Measurements from ENCODE around the gene SRPK2. TPM values are rescaled to one million over a fixed set of nuclear protein-coding genes. Genes with fewer than 3 reads are reported as not detected.

The SRPK2 gene
- total and polyA plus RNA-seq, 2 of the 8 experiments (the other 6 are each of a cell fraction or from before 2014, with no cell fraction given): 10.0 to 47.1 TPM

DNA sequence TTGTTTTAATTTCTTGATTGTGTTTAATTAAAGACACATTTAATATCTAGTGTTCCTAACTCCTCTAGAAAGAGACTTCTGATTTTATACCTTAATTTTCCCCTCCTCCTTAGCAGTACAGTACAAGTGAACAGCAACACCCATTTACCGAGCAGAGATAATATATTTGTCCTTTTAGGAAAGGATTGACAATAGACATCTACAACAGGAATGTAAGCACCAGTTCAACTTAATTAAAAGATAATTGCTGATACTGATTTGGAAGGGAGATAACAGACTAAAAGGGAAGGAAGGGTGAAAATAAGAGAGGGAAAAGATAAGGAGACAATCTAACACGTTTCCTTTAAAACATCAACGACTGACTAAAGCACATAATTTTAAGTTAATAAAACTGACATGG, 119.3 kb downstream of the SRPK2 start:
- Histone ChIP-seq H4K20me1 (replicated peaks in 1 of 2; ENCODE audit: control insufficient read depth in 1 of 2, insufficient read depth in 2 of 2, low read length in 2 of 2) (no peaks in the 10 kb centered on the region), H3K23me2 (ENCODE audit: low read depth, low read length) (no peaks in the 10 kb centered on the region), H3K79me2 (ENCODE audit: control insufficient read depth in 1 of 2, insufficient read depth in 2 of 2, low read length in 2 of 2) (peaks cover 0 to 55% of the 10 kb centered on the region in 2 experiments; a peak in 2 of 4 replicates), H3K23ac (ENCODE audit: insufficient read length) (no peak overlapping the region), H3K27me3 (replicated peaks in 1 of 4; ENCODE audit: control insufficient read depth in 3 of 4, extremely low read depth in 1 of 4, insufficient read depth in 3 of 4, low read length in 3 of 4) (no peaks in the 10 kb centered on the region), H2AK5ac (ENCODE audit: low read depth, low read length) (no peak overlapping the region), H3K18ac (ENCODE audit: extremely low read depth, low read length) (no peak overlapping the region), H3K9ac (replicated peaks in 1 of 4; ENCODE audit: extremely low read depth in 1 of 4, low read depth in 3 of 4, low read length in 3 of 4) (no peak overlapping the region), H4K91ac (replicated peaks; ENCODE audit: insufficient read length, low read length) (no peak overlapping the region), H4K5ac (ENCODE audit: insufficient read length, low read depth, low read length) (no peak overlapping the region), H3K4me3 (ENCODE audit: extremely low read depth in 1 of 4, insufficient read depth in 2 of 4, low read depth in 3 of 4, low read length in 4 of 4) (no peak overlapping the region), H3K14ac (ENCODE audit: insufficient read length) (no peak overlapping the region), H3K36me3 (ENCODE audit: control insufficient read depth in 2 of 4, insufficient read depth in 4 of 4, low read length in 3 of 4) (no peaks in the 10 kb centered on the region), H2BK15ac (ENCODE audit: low read length) (no peak overlapping the region), H3K9me3 (ENCODE audit: insufficient read depth in 2 of 2, low read depth in 1 of 2, low read length in 1 of 2) (no peaks in the 10 kb centered on the region), H2BK120ac (replicated peaks; ENCODE audit: low read depth, low read length) (no peak overlapping the region), H3K56ac (replicated peaks; ENCODE audit: insufficient read length, low read depth, low read length) (no peak overlapping the region), H4K8ac (ENCODE audit: extremely low read depth, insufficient read depth, low read length) (no peak overlapping the region), H3K27ac (ENCODE audit: low read depth, low read length) (no peak overlapping the region), H3K4ac (replicated peaks; ENCODE audit: insufficient read length, low read depth, low read length) (no peak overlapping the region), H3K4me2 (ENCODE audit: insufficient read depth in 1 of 2, low read depth in 2 of 2, low read length in 2 of 2) (no peak overlapping the region), H2BK5ac (ENCODE audit: low read depth, low read length) (no peak overlapping the region), H3K79me1 (ENCODE audit: low read depth, low read length) (no peaks in the 10 kb centered on the region), H2AFZ (ENCODE audit: low read length) (no peak overlapping the region), H2BK20ac (ENCODE audit: low read length) (no peak overlapping the region), H3K4me1 (replicated peaks in 1 of 4; ENCODE audit: control insufficient read depth in 3 of 4, insufficient read depth in 4 of 4, low read length in 3 of 4) (peaks cover 0 to 4% (median under 1%) of the 10 kb centered on the region in 4 experiments; a peak in 3 of 7 replicates), H2BK12ac (ENCODE audit: low read depth, low read length) (no peak overlapping the region)
- TF ChIP-seq KDM4A (IDR thresholded peaks at IDR 0.05; ENCODE audit: low read depth, low read length, severe bottlenecking) (no peak), TBP (IDR thresholded peaks at IDR 0.05; ENCODE audit: low read depth, low read length) (no peak), KDM5A (IDR thresholded peaks at IDR 0.05; ENCODE audit: low read length) (no peak), SP2 (IDR thresholded peaks at IDR 0.05; ENCODE audit: low read length) (no peak), RAD21 (IDR thresholded peaks at IDR 0.05 in 1 of 2, conservative IDR thresholded peaks at IDR 0.05 in 1 of 2; ENCODE audit: low read depth in 2 of 2, low read length in 2 of 2) (no peak), CHD1 (IDR thresholded peaks at IDR 0.05; ENCODE audit: low read depth, low read length) (no peak), EGR1 (IDR thresholded peaks at IDR 0.05; ENCODE audit: borderline replicate concordance, low read depth, low read length) (no peak)
- TF ChIP-seq, protein P1, sequence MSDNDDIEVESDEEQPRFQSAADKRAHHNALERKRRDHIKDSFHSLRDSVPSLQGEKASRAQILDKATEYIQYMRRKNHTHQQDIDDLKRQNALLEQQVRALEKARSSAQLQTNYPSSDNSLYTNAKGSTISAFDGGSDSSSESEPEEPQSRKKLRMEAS (IDR thresholded peaks at IDR 0.05): no peak
- ChIA-PET POLR2A (ENCODE audit: partially characterized antibody) (no interaction called here), CTCF (ENCODE audit: partially characterized antibody) (no interaction called here)
- 82% methylated on average over 3 of the region's 3 CpGs; no CpG with 5 or more reads in 1 of the 2 experiments for WGBS, 2 experiments (ENCODE audit: extremely low coverage in 1 of 2, insufficient coverage in 1 of 2, insufficient read length in 1 of 2, insufficient replicate concordance in 2 of 2, low coverage in 1 of 2, low lambda C conversion rate in 2 of 2, missing lambda C conversion rate in 1 of 2)
- FAIRE-seq (no peak), DNase-seq (ENCODE audit: low read depth in 1 of 2, low spot score in 2 of 2) (no peak)
